GM18909 (cell line): ENCODE data around the gene COPA.
"Not testable (repeated sequence)": the region's sequence is repeated elsewhere in the genome, so short reads cannot be mapped to it uniquely, and the experiment has no call there.

Experiments
- ATAC-seq: cut with Tn5 transposase; IDR thresholded peaks from one replicate; pipeline ENCODE4 v1.9.1; 2021; ENCODE audit warnings: mild to moderate bottlenecking; ENCODE audit not compliant: unreplicated experiment, poor library complexity

Gene COPA

GRCh38 chr1:160342953-160343869 is at the start of gene COPA, which contains the start of gene NCSTN:
Gene COPA, minus strand, starts transcription at chr1:160343250. Its CDS starts 80 bp downstream, at chr1:160343170.
Gene NCSTN, plus strand, starts transcription at chr1:160343383. Its CDS starts 14 bp downstream, at chr1:160343397.
- peak; percentile 95 for ATAC-seq

DNA sequence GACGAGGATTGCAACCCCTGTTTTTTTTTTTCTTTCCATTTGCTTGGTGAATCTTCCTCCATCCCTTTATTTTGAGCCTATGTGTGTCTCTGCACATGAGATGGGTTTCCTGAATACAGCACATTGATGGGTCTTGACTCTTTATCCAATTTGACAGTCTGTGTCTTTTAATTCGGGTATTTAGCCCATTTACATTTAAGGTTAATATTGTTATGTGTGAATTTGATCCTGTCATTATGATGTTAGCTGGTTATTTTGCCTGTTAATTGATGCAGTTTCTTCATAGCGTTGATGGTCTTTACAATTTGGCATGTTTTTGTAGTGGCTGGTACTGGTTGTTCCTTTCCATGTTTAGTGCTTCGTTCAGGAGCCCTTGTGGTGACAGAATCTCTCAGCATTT is 45.4 kb upstream of the COPA start:
- ATAC-seq = not testable (repeated sequence)

DNA sequence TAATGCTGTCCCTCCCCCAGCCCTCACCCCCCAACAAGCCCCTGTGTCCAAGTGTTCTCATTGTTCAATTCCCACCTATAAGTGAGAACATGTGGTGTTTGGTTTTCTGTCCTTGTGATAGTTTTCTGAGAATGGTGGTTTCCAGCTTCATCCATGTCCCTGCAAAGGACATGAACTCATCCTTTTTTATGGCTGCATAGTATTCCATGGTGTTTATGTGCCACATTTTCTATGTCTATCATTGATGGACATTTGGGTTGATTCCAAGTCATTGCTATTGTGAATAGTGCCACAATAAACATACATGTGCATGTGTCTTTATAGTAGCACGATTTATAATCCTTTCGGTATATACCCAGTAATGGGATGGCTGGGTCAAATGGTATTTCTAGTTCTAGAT is 41.8 kb upstream of the COPA start:
- not testable (repeated sequence) for ATAC-seq

GRCh38 chr1:160377585-160378206 is 34.6 kb upstream of the COPA start:
- ATAC-seq = no peak

- ATAC-seq = peak; percentile 55
Measured at GRCh38 chr1:160376525-160377131, 33.6 kb upstream of the COPA start.

- peak; percentile 50 for ATAC-seq
Measured at GRCh38 chr1:160375788-160376524, 32.9 kb upstream of the COPA start.

DNA sequence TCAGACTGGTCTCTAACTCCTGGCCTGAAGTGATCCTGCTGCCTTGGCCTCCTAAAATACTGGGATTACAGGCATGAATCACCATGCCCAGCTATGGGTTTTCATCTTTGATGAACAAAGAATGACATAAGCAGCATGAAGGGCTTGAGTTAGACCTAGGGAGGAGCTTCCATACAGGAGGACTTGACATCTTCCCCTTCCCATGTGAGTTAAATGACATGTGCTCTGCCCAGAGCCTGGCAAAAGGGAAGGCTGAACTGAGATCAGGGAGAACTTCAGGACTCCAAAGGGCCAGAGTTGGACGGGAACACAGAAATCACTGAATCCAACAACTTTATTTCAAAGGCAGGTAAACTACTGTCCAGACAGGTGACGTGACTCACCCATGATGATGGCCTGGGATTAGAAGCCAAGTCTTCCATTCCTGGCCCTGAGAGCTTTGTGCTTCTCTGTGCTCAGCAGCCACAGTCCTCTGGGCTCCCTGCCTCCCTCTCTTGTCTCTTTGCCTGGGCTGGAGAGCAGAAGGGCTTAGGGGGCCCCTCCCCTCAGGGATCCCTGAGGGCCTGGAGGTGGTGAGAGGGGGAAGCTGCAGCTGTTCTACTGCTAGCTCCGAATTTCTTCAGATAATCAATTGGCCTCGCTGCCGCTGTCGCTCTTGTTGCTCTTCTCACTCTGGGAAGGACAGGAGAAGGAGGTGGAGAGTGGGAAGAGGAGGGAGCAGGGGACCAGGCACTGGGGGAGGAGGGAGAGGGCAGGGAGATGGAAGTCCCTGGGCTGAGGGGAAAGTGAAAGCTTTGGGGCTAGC is 31.5 kb upstream of the COPA start:
- ATAC-seq = no peak

GRCh38 chr1:160373696-160374095 is 30.6 kb upstream of the COPA start:
- no peak for ATAC-seq

GRCh38 chr1:160371756-160372155 is 28.7 kb upstream of the COPA start:
- ATAC-seq = no peak

- ATAC-seq = no peak
Measured at GRCh38 chr1:160371346-160371631, 28.2 kb upstream of the COPA start.

DNA sequence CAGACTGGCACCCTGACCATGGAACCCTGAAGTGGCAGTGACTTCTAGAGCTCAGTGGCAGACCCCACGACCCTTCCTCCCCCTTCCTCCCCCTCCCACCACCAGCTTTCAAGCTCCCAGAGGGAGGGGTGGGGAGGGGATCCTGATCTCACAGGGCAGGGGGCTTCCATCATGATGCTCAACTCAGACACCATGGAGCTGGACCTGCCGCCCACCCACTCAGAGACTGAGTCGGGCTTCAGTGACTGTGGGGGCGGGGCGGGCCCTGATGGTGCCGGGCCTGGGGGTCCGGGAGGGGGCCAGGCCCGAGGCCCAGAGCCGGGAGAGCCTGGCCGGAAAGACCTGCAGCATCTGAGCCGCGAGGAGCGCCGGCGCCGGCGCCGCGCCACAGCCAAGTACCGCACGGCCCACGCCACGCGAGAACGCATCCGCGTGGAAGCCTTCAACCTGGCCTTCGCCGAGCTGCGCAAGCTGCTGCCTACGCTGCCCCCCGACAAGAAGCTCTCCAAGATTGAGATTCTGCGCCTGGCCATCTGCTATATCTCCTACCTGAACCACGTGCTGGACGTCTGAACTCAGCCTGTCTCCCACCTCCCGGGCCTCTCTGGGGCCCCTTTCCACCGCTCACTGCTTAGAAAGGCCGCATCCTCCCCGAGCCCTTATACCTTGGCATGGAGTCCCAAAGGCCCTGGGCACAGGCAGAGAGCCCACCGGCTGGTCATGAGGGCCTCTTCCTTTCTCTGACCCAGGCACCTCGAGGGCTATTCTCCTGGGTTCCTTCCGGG is 27.7 kb upstream of the COPA start:
- ATAC-seq = no peak

DNA sequence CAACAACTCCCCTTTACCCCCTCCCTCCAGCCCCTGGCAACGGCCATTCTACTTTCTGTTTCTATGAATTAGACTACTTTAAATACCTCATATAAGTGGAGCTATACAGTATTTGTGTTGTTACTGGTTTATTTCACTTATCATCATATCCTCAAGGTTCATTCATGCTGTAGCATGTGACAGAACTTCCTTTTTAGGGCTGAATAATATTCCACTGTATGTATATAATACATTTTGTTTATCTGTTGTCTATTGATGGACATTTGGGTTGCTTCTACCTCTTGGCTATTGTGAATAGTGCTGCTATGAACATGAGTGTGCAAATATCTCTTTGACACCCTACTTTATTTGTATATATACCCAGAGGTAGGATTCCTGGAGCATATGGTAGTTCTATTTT is 26.0 kb upstream of the COPA start:
- ATAC-seq = no peak

- ATAC-seq = no peak
Measured at GRCh38 chr1:160367934-160368923, 25.2 kb upstream of the COPA start.

DNA sequence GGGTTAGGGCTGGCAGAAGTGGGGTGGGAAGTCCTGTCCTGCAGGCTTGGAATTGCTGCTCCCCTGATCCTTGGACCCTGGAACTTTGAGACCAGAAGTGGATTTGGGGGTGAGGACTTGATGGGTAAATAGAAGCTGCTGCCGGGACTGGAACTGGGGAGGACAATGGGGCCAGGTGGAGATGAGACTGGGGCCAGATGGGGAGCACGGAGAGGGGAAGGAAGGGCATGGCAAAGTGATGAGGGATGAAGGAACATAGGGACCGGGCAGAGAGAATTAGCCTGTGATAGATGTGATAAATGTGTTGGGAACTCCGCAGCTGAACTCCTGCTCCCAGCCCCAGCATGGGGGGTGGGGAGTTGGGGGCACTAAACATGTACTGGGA is 24.5 kb upstream of the COPA start:
- ATAC-seq = no peak

DNA sequence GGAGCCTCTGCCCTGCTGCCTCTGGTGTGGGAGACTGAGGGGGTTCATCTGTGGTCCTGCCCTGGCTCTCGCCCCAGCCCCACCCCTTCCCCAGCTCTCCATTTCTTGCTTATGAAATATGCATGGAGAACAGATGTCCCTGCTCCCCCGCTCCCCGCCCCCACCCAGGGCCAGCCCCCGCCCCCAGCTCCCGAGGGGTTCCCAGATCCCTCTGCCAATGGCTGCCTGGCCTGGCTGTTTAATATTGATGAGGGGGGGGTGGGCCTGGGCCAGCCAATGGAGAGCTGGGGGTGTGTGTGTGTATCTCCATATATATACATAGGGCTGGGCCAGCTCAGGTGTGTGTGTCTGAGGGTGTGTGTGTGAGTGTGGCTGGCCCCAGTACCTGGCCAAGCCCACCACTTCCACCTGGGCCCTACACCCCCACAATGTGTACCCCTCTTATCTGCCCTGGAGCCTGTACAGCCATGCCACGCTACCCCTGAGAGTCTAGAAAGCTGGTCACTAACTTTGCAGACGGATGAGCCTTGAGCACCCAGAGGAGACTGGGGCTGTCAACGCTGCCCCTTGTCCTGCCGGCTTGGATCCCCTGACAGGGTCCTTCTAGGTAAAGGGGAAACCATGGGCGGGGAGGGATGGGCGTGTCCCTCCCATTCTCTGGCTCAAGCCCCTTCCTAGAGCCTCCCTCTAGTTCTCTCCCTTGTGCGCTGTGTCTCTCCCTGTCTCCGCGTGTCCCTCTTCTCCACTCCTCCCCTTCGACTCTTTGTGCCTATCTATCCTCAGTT is 23.9 kb upstream of the COPA start, which contains the start of gene NHLH1:
Gene NHLH1 (plus strand): TSS at position 341 of the 785 bp plus-strand sequence. CDS start 3,661 bp downstream, outside the sequence.
- ATAC-seq = no peak

GRCh38 chr1:160365325-160365724 is 22.3 kb upstream of the COPA start:
- ATAC-seq = no peak
